Measurements from ENCODE around the gene ARHGAP21. TPM values are rescaled to one million over a fixed set of nuclear protein-coding genes. Genes with fewer than 3 reads are reported as not detected.

The ARHGAP21 gene
- total RNA-seq, 1 donor from 2014 or later = 69.7 TPM

- no peak overlapping the region for H3K27ac Mint-ChIP-seq
- H3K36me3 Mint-ChIP-seq = peaks cover 17% of the 10 kb centered on the region
- H3K9me3 Mint-ChIP-seq = no peaks in the 10 kb centered on the region
- no peaks in the 10 kb centered on the region for H3K27me3 Mint-ChIP-seq
- no peak for TF ChIP-seq CTCF (conservative IDR thresholded peaks at IDR 0.05)
- no peak overlapping the region for H3K4me3 Mint-ChIP-seq
- H3K4me1 Mint-ChIP-seq (ENCODE audit: unreplicated experiment) = no peaks in the 10 kb centered on the region
- DNase-seq (ENCODE audit: extremely low spot score, unreplicated experiment) = no peak
Observed at GRCh38 chr10:24652381-24652957, 71.2 kb downstream of the ARHGAP21 start.

GRCh38 chr10:24651923-24652322, 71.8 kb downstream of the ARHGAP21 start:
- H3K27me3 Mint-ChIP-seq = no peaks in the 10 kb centered on the region
- TF ChIP-seq CTCF (conservative IDR thresholded peaks at IDR 0.05) = no peak
- DNase-seq (ENCODE audit: extremely low spot score, unreplicated experiment) = no peak
- H3K4me3 Mint-ChIP-seq = no peak overlapping the region
- no peaks in the 10 kb centered on the region for H3K9me3 Mint-ChIP-seq
- peaks cover 17% of the 10 kb centered on the region for H3K36me3 Mint-ChIP-seq
- no peaks in the 10 kb centered on the region for H3K4me1 Mint-ChIP-seq (ENCODE audit: unreplicated experiment)
- H3K27ac Mint-ChIP-seq = no peak overlapping the region

- no peak for DNase-seq (ENCODE audit: extremely low spot score, unreplicated experiment)
- H3K9me3 Mint-ChIP-seq = no peaks in the 10 kb centered on the region
- no peak overlapping the region for H3K4me3 Mint-ChIP-seq
- no peak for TF ChIP-seq CTCF (conservative IDR thresholded peaks at IDR 0.05)
- peaks cover 17% of the 10 kb centered on the region for H3K36me3 Mint-ChIP-seq
- H3K27ac Mint-ChIP-seq = no peak overlapping the region
- H3K4me1 Mint-ChIP-seq (ENCODE audit: unreplicated experiment) = no peaks in the 10 kb centered on the region
- H3K27me3 Mint-ChIP-seq = no peaks in the 10 kb centered on the region
Observed at GRCh38 chr10:24650669-24651391, 72.9 kb downstream of the ARHGAP21 start.

- no peaks in the 10 kb centered on the region for H3K9me3 Mint-ChIP-seq
- H3K36me3 Mint-ChIP-seq = peaks cover 3% of the 10 kb centered on the region
- no peak for TF ChIP-seq CTCF (conservative IDR thresholded peaks at IDR 0.05)
- H3K4me1 Mint-ChIP-seq (ENCODE audit: unreplicated experiment) = no peaks in the 10 kb centered on the region
- DNase-seq (ENCODE audit: extremely low spot score, unreplicated experiment) = no peak
- H3K4me3 Mint-ChIP-seq = no peak overlapping the region
- H3K27me3 Mint-ChIP-seq = no peaks in the 10 kb centered on the region
- H3K27ac Mint-ChIP-seq = no peak overlapping the region
Observed at GRCh38 chr10:24645784-24646183, 77.9 kb downstream of the ARHGAP21 start.

- H3K4me1 Mint-ChIP-seq (ENCODE audit: unreplicated experiment) = no peaks in the 10 kb centered on the region
Observed at GRCh38 chr10:24645022-24645421, 78.7 kb downstream of the ARHGAP21 start.

More at GRCh38 chr10:24645022-24645421, 78.7 kb downstream of the ARHGAP21 start:
- Mint-ChIP-seq H3K4me3 (no peak overlapping the region), H3K9me3 (no peaks in the 10 kb centered on the region), H3K36me3 (peaks cover 3% of the 10 kb centered on the region), H3K27me3 (no peaks in the 10 kb centered on the region), H3K27ac (no peak overlapping the region)
- DNase-seq (ENCODE audit: extremely low spot score, unreplicated experiment) = no peak
- no peak for TF ChIP-seq CTCF (conservative IDR thresholded peaks at IDR 0.05)
